ENCODE measurements around the gene VWA3B. TPM values are rescaled to one million over a fixed set of nuclear protein-coding genes. Genes with fewer than 3 reads are reported as not detected.

VWA3B gene
- total RNA-seq, 1 donor from 2014 or later, result not detected

DNA sequence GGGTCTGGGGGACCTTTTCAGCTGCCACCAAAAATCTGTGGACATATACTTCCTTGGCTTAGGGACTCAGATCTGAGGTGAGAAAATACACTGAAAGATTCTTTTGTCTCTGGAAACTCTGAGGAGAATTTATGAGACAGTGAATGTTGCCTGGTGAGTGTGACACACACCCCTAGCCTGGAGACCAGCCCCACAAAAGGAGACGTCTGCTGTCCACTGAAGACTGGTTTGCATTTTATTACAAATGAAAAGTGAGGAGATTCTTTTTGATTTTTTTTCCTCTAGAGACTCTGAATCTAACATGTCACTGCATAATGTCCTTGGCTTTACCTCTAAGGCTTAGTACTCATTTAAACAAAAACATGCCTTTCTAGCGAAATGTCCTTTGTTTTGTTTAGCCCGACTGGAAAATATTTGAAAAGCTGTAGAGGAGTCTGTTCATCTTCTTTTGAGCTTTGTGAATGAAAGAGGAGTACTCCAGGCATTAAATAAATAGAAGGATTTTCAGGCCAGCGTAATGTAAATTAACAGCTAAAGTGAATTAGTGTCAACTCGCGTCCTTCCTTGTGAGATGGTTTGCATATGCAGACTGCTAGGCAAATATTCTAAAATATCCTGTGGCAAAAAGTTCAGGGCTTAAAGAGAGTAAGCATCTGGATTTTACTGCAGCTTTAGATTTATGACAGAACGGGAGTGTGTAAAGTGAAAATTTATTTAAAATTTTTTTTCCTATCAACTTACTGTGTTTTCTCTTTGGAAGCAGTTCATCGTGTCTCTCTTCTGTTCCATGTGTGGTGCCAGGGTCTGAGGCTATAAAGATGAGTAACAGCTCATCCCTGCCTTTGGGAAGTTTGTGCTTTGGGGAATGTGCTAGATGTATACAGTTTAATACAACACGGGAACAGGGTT lies 125.4 kb downstream of the VWA3B start:
- no peak overlapping the region for H3K4me3 ChIP-seq (ENCODE audit: low read depth, low read length)
- TF ChIP-seq, protein P1, sequence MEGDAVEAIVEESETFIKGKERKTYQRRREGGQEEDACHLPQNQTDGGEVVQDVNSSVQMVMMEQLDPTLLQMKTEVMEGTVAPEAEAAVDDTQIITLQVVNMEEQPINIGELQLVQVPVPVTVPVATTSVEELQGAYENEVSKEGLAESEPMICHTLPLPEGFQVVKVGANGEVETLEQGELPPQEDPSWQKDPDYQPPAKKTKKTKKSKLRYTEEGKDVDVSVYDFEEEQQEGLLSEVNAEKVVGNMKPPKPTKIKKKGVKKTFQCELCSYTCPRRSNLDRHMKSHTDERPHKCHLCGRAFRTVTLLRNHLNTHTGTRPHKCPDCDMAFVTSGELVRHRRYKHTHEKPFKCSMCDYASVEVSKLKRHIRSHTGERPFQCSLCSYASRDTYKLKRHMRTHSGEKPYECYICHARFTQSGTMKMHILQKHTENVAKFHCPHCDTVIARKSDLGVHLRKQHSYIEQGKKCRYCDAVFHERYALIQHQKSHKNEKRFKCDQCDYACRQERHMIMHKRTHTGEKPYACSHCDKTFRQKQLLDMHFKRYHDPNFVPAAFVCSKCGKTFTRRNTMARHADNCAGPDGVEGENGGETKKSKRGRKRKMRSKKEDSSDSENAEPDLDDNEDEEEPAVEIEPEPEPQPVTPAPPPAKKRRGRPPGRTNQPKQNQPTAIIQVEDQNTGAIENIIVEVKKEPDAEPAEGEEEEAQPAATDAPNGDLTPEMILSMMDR (IDR thresholded peaks at IDR 0.05; ENCODE audit: insufficient read depth, low read length, poor library complexity, severe bottlenecking), result no peak
- no peaks in the 10 kb centered on the region for H3K36me3 ChIP-seq (ENCODE audit: control insufficient read depth, insufficient read depth, low read length)
- DNase-seq (ENCODE audit: low read depth), result no peak
- peaks cover 3% of the 10 kb centered on the region for H3K27me3 ChIP-seq (ENCODE audit: control insufficient read depth, insufficient read depth, low read length)

DNA sequence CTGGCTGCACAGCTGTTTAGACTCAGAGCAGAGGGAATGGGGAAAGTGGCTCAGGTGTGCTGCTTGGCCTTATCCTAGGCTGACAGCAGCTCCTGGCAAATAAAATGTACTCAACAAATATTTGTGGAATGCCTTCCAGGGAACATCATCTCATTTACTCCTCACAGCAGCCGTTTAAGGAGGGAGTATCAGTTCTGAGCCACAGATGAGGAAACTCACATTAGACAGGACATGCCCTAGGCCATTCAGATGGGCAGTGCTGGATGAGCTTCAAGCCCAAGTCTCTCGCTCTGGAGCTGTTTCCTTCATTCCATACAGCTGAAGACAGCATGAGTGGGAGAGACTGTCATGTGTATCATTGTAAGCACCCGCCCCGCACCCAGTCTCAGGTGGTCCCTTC lies 129.6 kb downstream of the VWA3B start:
- H3K36me3 ChIP-seq (ENCODE audit: control insufficient read depth, insufficient read depth, low read length), result no peaks in the 10 kb centered on the region
- H3K4me3 ChIP-seq (ENCODE audit: low read depth, low read length), result no peak overlapping the region
- no peak for DNase-seq (ENCODE audit: low read depth)
- TF ChIP-seq, protein P1 (IDR thresholded peaks at IDR 0.05; ENCODE audit: insufficient read depth, low read length, poor library complexity, severe bottlenecking), result no peak
- H3K27me3 ChIP-seq (ENCODE audit: control insufficient read depth, insufficient read depth, low read length), result peaks cover 3% of the 10 kb centered on the region

DNA sequence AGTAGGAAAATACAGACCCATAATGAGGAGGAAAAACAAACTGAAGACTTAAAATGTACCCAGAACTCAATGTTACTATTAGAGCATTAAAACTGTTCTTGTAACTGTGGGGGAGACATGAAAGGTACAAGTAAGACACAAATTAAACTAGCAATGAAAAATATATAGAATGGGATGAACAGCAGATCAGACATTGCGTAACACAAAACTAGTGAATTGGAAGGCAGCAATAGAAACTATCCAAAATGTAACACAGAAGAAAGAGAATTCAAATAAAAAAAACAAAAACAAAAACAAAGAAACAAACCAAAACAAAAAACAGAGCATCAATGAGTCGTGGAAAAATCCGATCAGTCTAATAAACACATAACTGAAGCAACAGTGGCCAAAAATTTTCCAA lies 132.2 kb downstream of the VWA3B start:
- H3K4me3 ChIP-seq (ENCODE audit: low read depth, low read length), result no peak overlapping the region
- TF ChIP-seq, protein P1 (IDR thresholded peaks at IDR 0.05; ENCODE audit: insufficient read depth, low read length, poor library complexity, severe bottlenecking), result no peak
- H3K36me3 ChIP-seq (ENCODE audit: control insufficient read depth, insufficient read depth, low read length), result no peaks in the 10 kb centered on the region
- DNase-seq (ENCODE audit: low read depth), result no peak
- H3K27me3 ChIP-seq (ENCODE audit: control insufficient read depth, insufficient read depth, low read length), result no peaks in the 10 kb centered on the region

DNA sequence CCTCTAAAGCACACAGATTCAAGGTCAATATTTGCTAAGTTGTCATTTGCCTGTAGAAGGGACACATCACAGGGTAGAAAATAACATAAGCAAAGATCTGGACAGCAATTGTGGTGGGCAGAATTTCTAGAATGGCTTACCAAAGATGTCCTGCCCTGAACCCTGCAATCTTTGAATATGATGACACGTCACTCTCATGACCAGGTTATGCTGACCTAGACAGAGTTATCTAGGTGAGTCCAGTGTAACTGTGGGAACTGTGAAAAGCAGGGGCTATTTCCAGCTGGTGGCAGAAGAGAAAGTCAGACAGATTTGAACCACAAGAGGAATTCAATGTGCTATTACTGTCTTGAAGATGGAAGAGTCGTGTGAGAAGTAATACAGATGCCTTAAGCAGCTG lies 147.0 kb downstream of the VWA3B start:
- H3K4me3 ChIP-seq (ENCODE audit: low read depth, low read length), result no peak overlapping the region
- H3K36me3 ChIP-seq (ENCODE audit: control insufficient read depth, insufficient read depth, low read length), result no peaks in the 10 kb centered on the region
- no peaks in the 10 kb centered on the region for H3K27me3 ChIP-seq (ENCODE audit: control insufficient read depth, insufficient read depth, low read length)
- DNase-seq (ENCODE audit: low read depth), result no peak
- TF ChIP-seq, protein P1 (IDR thresholded peaks at IDR 0.05; ENCODE audit: insufficient read depth, low read length, poor library complexity, severe bottlenecking), result no peak

DNA sequence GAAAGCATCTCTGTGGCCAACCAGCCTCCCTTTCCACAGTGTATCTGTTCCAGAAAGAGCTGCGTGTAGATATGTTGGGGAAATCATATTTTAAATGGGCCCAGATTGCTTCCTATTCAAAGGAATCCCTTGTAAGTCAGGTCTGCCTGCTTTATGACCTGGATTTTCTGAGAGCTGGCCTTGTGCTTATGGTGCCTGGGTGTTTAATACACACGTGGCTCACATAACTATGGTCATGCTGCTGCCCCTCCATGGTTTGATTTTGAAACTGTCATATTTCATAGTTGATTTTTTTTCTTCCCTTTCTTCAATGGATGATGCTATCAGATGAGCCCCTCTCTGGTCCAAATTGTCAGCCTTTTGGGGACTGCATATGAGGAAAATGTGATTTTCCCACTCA lies 147.8 kb downstream of the VWA3B start:
- H3K4me3 ChIP-seq (ENCODE audit: low read depth, low read length), result no peak overlapping the region
- TF ChIP-seq, protein P1 (IDR thresholded peaks at IDR 0.05; ENCODE audit: insufficient read depth, low read length, poor library complexity, severe bottlenecking), result no peak
- DNase-seq (ENCODE audit: low read depth), result no peak
- H3K36me3 ChIP-seq (ENCODE audit: control insufficient read depth, insufficient read depth, low read length), result no peaks in the 10 kb centered on the region
- no peaks in the 10 kb centered on the region for H3K27me3 ChIP-seq (ENCODE audit: control insufficient read depth, insufficient read depth, low read length)

Data from kidney epithelial cell (primary cell).